PC-3 (cell line): ENCODE data around the gene GAMT.

Source experiments
- EZH2 ChIP-seq: fragments of 300-600 bp; sonication (generic); IDR thresholded peaks from one replicate; pipeline ENCODE4 v1.6.1; 2017; ENCODE audit warnings: antibody characterized with exemption, mild to moderate bottlenecking, low read length; ENCODE audit not compliant: unreplicated experiment
- TF ChIP-seq, protein P1 (sequence below): fragments of 300-600 bp; sonication (generic); conservative IDR thresholded peaks from 2 replicates; pipeline ENCODE4 v1.5.1; 2017; ENCODE audit warnings: antibody characterized with exemption, low read depth, mild to moderate bottlenecking, low read length

DNA sequence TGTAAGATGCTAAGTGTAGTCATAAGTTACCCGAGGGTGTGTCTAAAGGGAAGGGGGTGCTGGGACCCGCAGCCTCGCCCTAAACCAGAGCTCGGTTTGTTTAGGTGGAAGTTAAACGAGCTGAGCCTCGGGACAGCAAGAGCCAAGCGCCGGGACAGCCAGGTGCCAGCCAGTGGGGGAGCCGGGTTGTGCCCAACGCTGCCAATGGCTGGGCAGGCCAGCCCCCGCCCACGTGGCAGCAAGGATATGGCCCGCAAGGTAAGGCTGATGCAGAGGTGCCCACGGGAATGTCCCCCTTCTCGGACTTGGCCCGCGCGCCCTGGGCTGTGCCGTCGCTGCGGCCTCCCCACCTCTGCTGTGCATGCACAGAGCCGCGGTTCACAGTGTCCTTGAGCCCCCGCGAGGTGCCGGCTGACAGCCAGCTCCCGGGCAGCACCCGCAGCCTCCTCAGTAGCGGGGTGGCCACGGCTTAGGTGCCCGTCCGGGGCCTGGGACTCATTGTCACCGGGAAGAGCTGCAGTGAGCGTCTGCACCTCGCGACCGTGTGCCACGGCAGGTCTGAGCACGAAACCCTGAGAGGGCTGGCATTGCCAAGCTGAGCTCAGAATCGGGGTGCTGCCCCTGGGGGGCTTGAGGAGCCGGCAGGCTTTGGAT is 27.5 kb upstream of the GAMT start:
- TF ChIP-seq, protein P1, sequence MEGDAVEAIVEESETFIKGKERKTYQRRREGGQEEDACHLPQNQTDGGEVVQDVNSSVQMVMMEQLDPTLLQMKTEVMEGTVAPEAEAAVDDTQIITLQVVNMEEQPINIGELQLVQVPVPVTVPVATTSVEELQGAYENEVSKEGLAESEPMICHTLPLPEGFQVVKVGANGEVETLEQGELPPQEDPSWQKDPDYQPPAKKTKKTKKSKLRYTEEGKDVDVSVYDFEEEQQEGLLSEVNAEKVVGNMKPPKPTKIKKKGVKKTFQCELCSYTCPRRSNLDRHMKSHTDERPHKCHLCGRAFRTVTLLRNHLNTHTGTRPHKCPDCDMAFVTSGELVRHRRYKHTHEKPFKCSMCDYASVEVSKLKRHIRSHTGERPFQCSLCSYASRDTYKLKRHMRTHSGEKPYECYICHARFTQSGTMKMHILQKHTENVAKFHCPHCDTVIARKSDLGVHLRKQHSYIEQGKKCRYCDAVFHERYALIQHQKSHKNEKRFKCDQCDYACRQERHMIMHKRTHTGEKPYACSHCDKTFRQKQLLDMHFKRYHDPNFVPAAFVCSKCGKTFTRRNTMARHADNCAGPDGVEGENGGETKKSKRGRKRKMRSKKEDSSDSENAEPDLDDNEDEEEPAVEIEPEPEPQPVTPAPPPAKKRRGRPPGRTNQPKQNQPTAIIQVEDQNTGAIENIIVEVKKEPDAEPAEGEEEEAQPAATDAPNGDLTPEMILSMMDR = no peak
- TF ChIP-seq EZH2 = no peak
